ENCODE data around the gene SPDYE6.

The SPDYE6 gene

DNA sequence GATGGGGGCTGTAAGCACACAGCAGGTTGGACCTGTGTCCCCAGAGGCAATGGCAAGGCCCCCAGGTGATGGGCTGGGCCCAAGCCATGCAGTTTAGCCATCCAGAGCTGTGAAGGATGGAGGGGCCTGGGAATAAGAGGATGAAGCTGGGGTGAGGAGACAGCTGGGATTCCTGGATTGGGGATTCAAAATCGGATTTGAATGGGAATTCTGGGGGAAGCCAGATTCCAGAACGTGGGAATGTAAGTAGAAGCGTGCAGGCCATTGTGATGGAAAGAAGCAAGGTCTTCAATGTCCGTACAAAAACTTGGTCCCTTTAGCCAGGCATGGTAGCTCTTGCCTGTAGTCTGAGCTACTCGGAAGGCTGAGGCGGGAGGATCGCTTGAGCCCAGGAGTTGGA lies 59.7 kb downstream of the SPDYE6 start:
- H3K9me3 ChIP-seq: no peaks in the 10 kb centered on the region
- H3K36me3 ChIP-seq: no peaks in the 10 kb centered on the region
- H3K27ac ChIP-seq: no peak overlapping the region
- no peaks in the 10 kb centered on the region for H3K4me1 ChIP-seq (ENCODE audit: control insufficient read depth in 1 of 2, insufficient read depth in 1 of 2, low read depth in 1 of 2, low read length in 1 of 2)
- H3K27me3 ChIP-seq: peaks cover 1% of the 10 kb centered on the region
- TF ChIP-seq, protein P1, sequence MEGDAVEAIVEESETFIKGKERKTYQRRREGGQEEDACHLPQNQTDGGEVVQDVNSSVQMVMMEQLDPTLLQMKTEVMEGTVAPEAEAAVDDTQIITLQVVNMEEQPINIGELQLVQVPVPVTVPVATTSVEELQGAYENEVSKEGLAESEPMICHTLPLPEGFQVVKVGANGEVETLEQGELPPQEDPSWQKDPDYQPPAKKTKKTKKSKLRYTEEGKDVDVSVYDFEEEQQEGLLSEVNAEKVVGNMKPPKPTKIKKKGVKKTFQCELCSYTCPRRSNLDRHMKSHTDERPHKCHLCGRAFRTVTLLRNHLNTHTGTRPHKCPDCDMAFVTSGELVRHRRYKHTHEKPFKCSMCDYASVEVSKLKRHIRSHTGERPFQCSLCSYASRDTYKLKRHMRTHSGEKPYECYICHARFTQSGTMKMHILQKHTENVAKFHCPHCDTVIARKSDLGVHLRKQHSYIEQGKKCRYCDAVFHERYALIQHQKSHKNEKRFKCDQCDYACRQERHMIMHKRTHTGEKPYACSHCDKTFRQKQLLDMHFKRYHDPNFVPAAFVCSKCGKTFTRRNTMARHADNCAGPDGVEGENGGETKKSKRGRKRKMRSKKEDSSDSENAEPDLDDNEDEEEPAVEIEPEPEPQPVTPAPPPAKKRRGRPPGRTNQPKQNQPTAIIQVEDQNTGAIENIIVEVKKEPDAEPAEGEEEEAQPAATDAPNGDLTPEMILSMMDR (IDR thresholded peaks at IDR 0.05): no peak
- H3K4me3 ChIP-seq (ENCODE audit: low read depth in 1 of 2, low read length in 1 of 2): no peak overlapping the region

DNA sequence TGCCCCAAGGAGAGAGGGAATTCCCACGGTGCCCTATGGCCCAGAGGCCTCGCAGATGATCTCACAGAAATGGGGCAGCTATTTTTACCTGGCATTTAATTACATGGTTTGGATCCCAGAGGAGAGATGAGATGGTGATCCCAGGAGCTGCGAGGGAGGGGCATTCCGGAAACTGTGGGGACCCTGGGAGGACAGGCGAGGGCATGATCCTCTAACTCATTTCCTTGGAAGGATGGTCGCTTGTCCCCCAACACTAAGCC lies 60.1 kb downstream of the SPDYE6 start:
- Histone ChIP-seq H3K9me3 (no peaks in the 10 kb centered on the region), H3K4me3 (ENCODE audit: low read depth in 1 of 2, low read length in 1 of 2) (no peak overlapping the region), H3K27me3 (peaks cover 4% of the 10 kb centered on the region), H3K4me1 (ENCODE audit: control insufficient read depth in 1 of 2, insufficient read depth in 1 of 2, low read depth in 1 of 2, low read length in 1 of 2) (no peaks in the 10 kb centered on the region), H3K27ac (no peak overlapping the region), H3K36me3 (no peaks in the 10 kb centered on the region)
- TF ChIP-seq, protein P1 (IDR thresholded peaks at IDR 0.05): no peak

All from neutrophil (primary cell).